ENCODE data around the gene TMEM54. TPM values are rescaled to one million over a fixed set of nuclear protein-coding genes. Genes with fewer than 3 reads are reported as not detected.

Gene TMEM54, protein sequence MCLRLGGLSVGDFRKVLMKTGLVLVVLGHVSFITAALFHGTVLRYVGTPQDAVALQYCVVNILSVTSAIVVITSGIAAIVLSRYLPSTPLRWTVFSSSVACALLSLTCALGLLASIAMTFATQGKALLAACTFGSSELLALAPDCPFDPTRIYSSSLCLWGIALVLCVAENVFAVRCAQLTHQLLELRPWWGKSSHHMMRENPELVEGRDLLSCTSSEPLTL
- 25.8 to 47.2 TPM (median 45.0 TPM) in 5 replicates for total RNA-seq (2022; extraction: Qiagen RNA extraction)

DNA sequence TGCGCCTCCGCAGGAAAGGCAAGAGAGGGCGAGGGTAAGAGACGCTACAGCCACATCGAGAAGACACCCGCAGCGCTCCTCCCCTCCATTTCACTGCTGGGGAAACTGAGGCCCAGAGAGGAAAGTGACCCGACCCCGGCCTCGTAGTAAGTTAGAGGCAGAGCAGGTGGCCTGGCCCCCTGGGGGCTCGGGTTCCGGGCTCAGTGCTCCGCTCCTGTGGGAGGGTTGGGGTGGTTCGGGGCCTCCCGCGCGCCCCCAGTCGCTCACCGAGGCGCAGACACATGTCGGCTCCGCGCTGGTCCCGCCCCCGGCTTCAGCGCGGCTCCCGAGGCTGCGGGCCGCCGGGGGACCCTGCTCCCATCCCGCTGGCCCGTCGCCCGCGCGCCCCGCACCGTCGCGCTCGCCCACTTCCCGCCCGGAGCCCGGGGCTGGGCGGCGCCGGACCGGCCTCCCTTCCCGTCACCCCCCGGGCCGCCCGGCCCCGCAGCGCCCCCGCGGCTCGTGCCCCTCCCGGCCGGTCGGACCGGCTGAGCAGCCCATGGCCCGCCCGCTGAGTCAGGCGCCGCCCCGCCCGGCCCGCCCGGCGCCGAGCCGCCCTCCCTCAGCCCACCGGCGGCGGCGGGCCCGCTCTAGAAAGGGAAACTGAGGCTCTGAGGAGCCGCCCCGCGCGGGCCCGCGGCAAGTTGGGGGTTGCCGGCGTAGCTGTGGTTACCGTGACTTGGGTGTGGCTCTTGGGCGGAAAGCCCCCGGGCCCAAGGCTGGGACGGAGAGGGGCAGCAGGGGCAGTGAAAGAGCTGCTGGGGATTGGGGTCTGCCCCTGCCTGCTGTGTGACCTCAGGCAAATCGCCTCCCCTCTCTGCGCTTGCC, at the start of gene TMEM54:
Gene TMEM54, minus strand, starts transcription at position 434 of the 867 bp plus-strand sequence. Its CDS starts 151 bp downstream, at position 283.

DNA sequence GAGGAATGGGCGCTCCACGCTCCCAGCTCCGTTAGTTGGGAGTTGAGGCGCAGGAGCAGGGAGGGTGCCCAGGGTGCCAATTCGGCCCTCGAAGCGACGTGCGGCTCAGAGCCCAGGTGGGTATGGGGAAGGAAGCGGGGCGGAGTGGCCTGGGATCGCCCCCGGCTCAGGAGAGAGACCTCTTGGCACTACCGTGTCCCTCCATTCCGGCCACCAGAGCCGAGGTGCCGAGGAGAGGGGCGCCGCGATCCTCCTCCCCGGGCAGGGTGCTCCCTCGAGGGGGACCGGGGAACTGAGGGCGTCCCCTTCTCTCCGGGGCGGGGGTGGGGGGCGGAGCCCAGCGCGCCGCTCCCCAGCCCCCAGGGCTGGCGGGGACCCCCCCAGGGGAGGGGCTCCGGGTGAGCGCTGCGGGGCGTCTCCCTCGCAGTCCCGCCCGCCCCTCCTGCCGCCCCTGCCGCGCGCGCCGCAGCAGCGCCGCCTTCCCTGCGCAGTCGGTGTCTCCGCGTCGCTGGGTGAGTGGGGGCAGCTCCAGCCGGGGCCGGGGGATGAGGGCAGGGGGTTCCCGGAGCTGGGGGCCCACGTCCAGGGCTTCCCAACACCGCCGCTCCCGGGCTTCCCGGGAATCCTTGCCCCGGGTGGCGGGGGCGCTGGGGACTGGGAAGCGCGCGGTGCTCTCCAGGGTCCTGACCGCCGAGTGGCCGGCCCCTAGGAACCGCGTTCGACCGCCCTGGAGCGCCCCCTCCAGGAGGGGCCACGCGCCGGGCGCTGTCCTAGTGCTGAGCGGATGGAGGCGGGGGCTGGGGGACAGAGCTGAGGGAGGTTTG, 15.0 kb downstream of the TMEM54 start, which contains the start of gene HPCA:
Gene HPCA, plus strand, starts transcription at position 488 of the 824 bp plus-strand sequence. CDS start 2,408 bp downstream, outside the sequence.

DNA sequence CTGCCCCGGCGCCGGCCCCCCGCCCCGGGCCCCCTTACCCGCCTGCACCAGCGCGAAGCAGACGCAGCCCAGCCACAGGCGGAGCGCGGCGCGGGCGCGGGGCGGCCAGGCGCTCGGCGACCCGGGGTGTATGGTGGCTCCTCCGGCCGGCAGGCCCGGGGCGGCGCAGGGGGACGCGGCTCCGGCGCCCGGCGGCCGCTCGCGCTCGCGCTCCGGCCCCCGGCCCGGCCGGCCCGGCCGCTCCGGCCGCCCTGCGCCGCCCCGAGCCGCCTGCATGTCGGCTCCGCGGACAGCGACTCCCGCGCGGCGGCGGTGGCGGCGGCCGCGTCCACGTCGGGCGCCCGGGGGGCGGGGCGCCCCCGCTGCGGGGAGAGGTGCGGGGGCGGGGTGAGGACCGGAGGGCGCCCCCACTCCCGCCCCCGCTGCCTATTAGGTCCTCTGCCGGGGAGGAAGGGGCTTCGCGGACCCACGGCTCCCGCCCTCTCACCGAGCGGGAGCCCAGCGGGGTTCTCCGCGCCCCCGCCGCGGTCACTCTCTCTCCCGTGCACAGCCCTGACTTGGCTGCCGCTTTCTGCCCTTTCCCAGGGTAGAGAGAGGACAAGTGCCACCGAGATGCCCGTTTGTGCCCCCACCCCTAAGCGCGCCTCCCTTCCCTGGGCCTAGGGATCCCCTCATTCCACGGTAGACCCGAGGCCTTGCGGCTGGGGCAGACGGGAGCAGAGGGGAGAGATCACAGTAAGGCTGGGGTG, 30.4 kb downstream of the TMEM54 start, which contains the start of gene FNDC5:
Gene FNDC5, minus strand, starts transcription at position 298 of the 749 bp plus-strand sequence.

Other genes with a start within 250 kb of the TMEM54 start
- 9.1 to 14.8 TPM (median 12.4 TPM) in 5 replicates for gene SYNC, start 198.6 kb downstream of the TMEM54 start, total RNA-seq (2022; extraction: Qiagen RNA extraction)
- gene YARS1, start 84.0 kb downstream of the TMEM54 start, total RNA-seq (2022; extraction: Qiagen RNA extraction): 63.9 to 110 TPM (median 65.3 TPM) in 5 replicates
- 14.0 to 15.8 TPM (median 15.3 TPM) in 5 replicates for gene S100PBP, start 83.7 kb downstream of the TMEM54 start, total RNA-seq (2022; extraction: Qiagen RNA extraction)
- gene FNDC5, start 30.5 kb downstream of the TMEM54 start, total RNA-seq (2022; extraction: Qiagen RNA extraction): 0.42 to 0.77 TPM (median 0.57 TPM) in 5 replicates
- 0.29 to 1.0 TPM (median 0.35 TPM) in 5 replicates for gene HPCA, start 14.9 kb downstream of the TMEM54 start, total RNA-seq (2022; extraction: Qiagen RNA extraction)
- gene RNF19B, start 63.4 kb upstream of the TMEM54 start, total RNA-seq (2022; extraction: Qiagen RNA extraction): 22.2 to 24.3 TPM (median 22.7 TPM) in 5 replicates
- gene AK2, start 135.5 kb upstream of the TMEM54 start, total RNA-seq (2022; extraction: Qiagen RNA extraction): 146 to 177 TPM (median 151 TPM) in 5 replicates
- gene AZIN2, start 179.8 kb upstream of the TMEM54 start, total RNA-seq (2022; extraction: Qiagen RNA extraction): 0.85 to 1.3 TPM (median 1.3 TPM) in 5 replicates